Measurements from ENCODE around the gene DTYMK. TPM values are rescaled to one million over a fixed set of nuclear protein-coding genes. Genes with fewer than 3 reads are reported as not detected.
A peak's percentile ranks its signal among the peaks of the same experiment; 100 is the strongest.

Gene DTYMK
- total RNA-seq, 6 donors from 2014 or later, result 10.2 to 43.0 (median 19.6) TPM

DNA sequence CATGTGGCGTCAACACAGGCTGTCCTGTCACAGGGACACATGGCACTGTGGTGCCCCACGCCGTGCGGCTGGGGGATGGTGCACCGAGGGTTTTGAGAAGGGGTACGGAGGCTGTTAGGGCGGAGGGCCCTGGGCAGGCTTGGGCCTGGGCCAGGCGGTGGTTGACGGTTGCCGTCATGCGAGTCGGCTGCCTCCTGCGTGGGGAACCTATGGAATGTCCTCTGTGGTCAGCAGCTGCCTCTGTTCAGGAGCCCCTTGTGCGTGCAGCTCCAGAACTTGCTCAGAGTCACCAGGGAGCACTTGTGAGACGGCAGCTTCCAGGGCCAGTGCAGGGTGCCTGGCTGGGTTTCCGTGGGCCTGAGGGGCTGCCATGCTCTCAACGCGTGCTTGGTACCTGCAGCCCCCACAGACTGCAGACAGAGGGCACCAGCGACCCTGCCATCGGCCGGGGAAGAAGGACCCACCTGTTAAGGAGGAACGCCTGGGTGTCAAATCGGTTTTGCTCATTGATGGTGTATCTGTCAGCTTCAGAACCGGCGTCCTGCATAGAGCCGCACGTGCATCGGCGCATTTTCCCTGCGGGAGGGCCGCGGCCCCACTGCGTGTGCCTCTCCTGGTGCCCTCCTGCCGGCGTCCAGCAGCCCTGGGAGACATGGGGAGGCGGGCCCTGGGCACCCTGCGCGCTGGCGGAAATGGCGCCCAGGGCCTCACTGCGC is 37.8 kb upstream of the DTYMK start:
- H3K36me3 ChIP-seq, result peaks cover 9 to 57% (median 48%) of the 10 kb centered on the region in 4 donors
- ATAC-seq (ENCODE audit: low FRiP score in 2 of 2) (no peak), DNase-seq (no peak)
- no peak overlapping the region for H3K4me3 ChIP-seq
- 95 to 97% methylated on average over 26 to 41 of the region's 41 CpGs for WGBS, 2 donors
- no peak overlapping the region for H3K27ac ChIP-seq
- TF ChIP-seq EP300 (IDR thresholded peaks at IDR 0.05), result no peak
- TF ChIP-seq, protein P1, sequence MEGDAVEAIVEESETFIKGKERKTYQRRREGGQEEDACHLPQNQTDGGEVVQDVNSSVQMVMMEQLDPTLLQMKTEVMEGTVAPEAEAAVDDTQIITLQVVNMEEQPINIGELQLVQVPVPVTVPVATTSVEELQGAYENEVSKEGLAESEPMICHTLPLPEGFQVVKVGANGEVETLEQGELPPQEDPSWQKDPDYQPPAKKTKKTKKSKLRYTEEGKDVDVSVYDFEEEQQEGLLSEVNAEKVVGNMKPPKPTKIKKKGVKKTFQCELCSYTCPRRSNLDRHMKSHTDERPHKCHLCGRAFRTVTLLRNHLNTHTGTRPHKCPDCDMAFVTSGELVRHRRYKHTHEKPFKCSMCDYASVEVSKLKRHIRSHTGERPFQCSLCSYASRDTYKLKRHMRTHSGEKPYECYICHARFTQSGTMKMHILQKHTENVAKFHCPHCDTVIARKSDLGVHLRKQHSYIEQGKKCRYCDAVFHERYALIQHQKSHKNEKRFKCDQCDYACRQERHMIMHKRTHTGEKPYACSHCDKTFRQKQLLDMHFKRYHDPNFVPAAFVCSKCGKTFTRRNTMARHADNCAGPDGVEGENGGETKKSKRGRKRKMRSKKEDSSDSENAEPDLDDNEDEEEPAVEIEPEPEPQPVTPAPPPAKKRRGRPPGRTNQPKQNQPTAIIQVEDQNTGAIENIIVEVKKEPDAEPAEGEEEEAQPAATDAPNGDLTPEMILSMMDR (IDR thresholded peaks at IDR 0.05), result peak in 2 of 6 experiments; percentile 9 to 15
- no peaks in the 10 kb centered on the region for H3K27me3 ChIP-seq
- no peaks in the 10 kb centered on the region for H3K4me1 ChIP-seq
- peaks cover 0 to 6% (median 2%) of the 10 kb centered on the region in 4 donors for H3K9me3 ChIP-seq

DNA sequence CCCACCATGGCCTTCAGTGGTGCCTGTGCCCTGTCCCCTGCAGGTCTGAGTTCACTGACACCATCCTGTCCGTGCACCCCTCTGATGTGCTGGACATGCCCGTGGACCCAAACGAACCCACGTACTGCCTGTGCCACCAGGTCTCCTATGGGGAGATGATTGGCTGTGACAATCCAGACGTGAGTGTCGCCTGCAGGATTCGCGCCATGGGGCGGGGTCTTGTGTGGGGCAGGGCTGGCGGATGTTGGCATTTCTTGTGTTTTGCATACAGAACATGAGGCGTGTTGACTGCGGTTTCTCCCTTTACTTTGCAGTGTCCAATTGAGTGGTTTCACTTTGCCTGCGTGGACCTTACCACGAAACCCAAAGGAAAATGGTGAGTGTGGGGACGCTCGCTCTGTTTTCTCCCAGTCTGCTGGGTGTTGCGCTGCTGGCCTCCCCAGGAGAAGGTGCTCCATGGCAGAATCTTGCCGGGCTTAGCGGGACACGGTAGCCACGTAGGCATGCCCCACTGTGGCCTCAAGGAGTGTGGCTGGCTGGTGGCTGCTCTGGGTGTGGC is 36.4 kb upstream of the DTYMK start:
- Histone ChIP-seq H3K36me3 (peaks cover 10 to 65% (median 57%) of the 10 kb centered on the region in 4 donors), H3K4me3 (no peak overlapping the region), H3K27ac (no peak overlapping the region), H3K9me3 (peaks cover 0 to 6% (median 2%) of the 10 kb centered on the region in 4 donors), H3K4me1 (no peaks in the 10 kb centered on the region), H3K27me3 (no peaks in the 10 kb centered on the region)
- WGBS, 2 donors, result 97 to 98% methylated on average over 12 to 20 of the region's 21 CpGs
- no peak for DNase-seq
- TF ChIP-seq, protein P1 (IDR thresholded peaks at IDR 0.05), result no peak
- no peak for TF ChIP-seq POLR2A (IDR thresholded peaks at IDR 0.05)
- no peak for TF ChIP-seq EP300 (IDR thresholded peaks at IDR 0.05)
- ATAC-seq (ENCODE audit: low FRiP score in 2 of 2), result no peak

DNA sequence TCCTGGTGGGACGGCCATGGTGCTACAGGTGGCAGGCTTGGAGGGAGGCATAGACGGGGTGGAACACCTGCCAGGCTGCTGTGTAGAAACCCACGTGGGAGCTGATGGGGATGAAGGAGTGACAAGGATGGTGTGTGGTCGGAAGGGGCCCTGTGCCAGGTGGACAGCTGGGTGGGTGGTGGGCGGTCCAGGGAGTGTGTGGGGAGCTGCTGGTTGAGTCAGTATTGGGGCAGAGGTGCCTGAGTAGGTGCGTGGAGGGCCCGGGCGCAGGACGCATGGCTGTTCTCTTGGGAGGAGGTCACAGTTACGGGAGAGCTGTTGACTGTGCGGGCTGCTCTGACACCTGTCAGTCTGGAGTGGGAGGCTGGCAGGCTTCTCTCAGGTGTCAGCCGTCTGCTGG is 35.2 kb upstream of the DTYMK start:
- Histone ChIP-seq H3K4me1 (no peaks in the 10 kb centered on the region), H3K27me3 (no peaks in the 10 kb centered on the region), H3K36me3 (peaks cover 10 to 71% (median 58%) of the 10 kb centered on the region in 4 donors), H3K4me3 (no peak overlapping the region), H3K9me3 (peaks cover 0 to 6% (median 2%) of the 10 kb centered on the region in 4 donors), H3K27ac (no peak overlapping the region)
- no peak for ATAC-seq (ENCODE audit: low FRiP score in 2 of 2)
- WGBS, 2 donors, result 87 to 91% methylated on average over 12 of the region's 12 CpGs
- TF ChIP-seq EP300 (IDR thresholded peaks at IDR 0.05), result no peak
- no peak for TF ChIP-seq POLR2A (IDR thresholded peaks at IDR 0.05)
- TF ChIP-seq POLR2AphosphoS5 (IDR thresholded peaks at IDR 0.05), result no peak
- TF ChIP-seq, protein P1 (IDR thresholded peaks at IDR 0.05), result no peak
- DNase-seq, result no peak

DNA sequence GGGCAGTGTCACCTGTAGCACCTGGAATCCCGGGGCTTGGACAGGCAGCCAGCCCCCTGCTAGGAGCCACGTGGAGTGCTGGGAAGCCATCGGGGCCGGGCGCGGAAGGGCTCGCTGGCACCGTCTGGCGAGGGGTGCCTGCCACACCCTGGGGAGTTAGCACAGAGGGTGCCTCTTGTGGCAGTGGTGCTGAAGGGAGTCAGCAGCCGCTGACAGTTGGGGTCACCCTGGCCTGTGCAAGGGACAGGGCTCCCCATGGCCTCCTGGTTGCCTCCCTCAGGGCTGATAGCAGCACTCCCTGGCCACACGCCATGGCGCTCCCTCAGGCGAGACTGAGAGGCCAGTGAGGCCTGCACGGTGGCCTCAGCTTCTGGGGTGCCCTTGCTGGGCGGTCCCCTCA is 33.9 kb upstream of the DTYMK start:
- Histone ChIP-seq H3K36me3 (peaks cover 10 to 80% (median 62%) of the 10 kb centered on the region in 4 donors), H3K4me3 (no peak overlapping the region), H3K4me1 (no peaks in the 10 kb centered on the region), H3K27ac (no peak overlapping the region), H3K27me3 (no peaks in the 10 kb centered on the region), H3K9me3 (peaks cover 0 to 6% (median 2%) of the 10 kb centered on the region in 4 donors)
- 89 to 100% methylated on average over 1 to 12 of the region's 15 CpGs for WGBS, 2 donors
- DNase-seq, result no peak
- no peak for ATAC-seq (ENCODE audit: low FRiP score in 2 of 2)
- TF ChIP-seq, protein P1 (IDR thresholded peaks at IDR 0.05), result no peak
- TF ChIP-seq POLR2A (IDR thresholded peaks at IDR 0.05), result no peak
- TF ChIP-seq POLR2AphosphoS5 (IDR thresholded peaks at IDR 0.05), result no peak
- TF ChIP-seq EP300 (IDR thresholded peaks at IDR 0.05), result no peak

Data from upper lobe of left lung (tissue), 6 donors.